ENCODE results near the gene MAP7D3.

DNA sequence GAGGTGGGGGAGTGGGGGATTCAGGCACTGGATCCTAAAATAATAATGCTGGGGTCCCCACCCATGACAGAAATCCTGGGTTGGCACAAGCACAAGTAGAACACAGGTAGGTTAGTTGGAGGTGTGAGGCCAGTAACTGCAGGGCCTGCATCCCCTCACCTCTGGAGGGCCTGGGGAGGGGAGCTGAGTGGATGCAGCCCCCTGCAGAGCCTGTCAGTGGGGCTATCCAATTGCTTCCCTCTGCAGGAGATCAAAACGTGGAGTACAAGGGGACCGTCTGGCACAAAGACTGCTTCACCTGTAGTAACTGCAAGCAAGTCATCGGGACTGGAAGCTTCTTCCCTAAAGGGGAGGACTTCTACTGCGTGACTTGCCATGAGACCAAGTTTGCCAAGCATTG lies 43.7 kb downstream of the MAP7D3 start:
- TF ChIP-seq, protein P1, sequence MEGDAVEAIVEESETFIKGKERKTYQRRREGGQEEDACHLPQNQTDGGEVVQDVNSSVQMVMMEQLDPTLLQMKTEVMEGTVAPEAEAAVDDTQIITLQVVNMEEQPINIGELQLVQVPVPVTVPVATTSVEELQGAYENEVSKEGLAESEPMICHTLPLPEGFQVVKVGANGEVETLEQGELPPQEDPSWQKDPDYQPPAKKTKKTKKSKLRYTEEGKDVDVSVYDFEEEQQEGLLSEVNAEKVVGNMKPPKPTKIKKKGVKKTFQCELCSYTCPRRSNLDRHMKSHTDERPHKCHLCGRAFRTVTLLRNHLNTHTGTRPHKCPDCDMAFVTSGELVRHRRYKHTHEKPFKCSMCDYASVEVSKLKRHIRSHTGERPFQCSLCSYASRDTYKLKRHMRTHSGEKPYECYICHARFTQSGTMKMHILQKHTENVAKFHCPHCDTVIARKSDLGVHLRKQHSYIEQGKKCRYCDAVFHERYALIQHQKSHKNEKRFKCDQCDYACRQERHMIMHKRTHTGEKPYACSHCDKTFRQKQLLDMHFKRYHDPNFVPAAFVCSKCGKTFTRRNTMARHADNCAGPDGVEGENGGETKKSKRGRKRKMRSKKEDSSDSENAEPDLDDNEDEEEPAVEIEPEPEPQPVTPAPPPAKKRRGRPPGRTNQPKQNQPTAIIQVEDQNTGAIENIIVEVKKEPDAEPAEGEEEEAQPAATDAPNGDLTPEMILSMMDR (IDR thresholded peaks at IDR 0.05; ENCODE audit: control extremely low read depth in 1 of 3, insufficient read depth in 1 of 3, low read depth in 1 of 3, low read length in 3 of 3): no peak
- TF ChIP-seq POLR2A (IDR thresholded peaks at IDR 0.05; ENCODE audit: control extremely low read depth in 1 of 2, low read depth in 2 of 2, low read length in 2 of 2): no peak
- no peak for TF ChIP-seq EZH2 (IDR thresholded peaks at IDR 0.05; ENCODE audit: low read depth, low read length, severe bottlenecking)
- TF ChIP-seq RAD21 (IDR thresholded peaks at IDR 0.05 in 1 of 2, conservative IDR thresholded peaks at IDR 0.05 in 1 of 2; ENCODE audit: low read depth in 2 of 2, low read length in 2 of 2): no peak
- TF ChIP-seq POU5F1 (IDR thresholded peaks at IDR 0.05; ENCODE audit: low read depth, low read length): no peak
- TF ChIP-seq EP300 (IDR thresholded peaks at IDR 0.05; ENCODE audit: borderline replicate concordance in 1 of 2, low read depth in 2 of 2, low read length in 2 of 2): no peak
- TF ChIP-seq, protein P2, sequence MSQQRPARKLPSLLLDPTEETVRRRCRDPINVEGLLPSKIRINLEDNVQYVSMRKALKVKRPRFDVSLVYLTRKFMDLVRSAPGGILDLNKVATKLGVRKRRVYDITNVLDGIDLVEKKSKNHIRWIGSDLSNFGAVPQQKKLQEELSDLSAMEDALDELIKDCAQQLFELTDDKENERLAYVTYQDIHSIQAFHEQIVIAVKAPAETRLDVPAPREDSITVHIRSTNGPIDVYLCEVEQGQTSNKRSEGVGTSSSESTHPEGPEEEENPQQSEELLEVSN (IDR thresholded peaks at IDR 0.05): no peak
- TF ChIP-seq RFX5 (IDR thresholded peaks at IDR 0.05; ENCODE audit: borderline replicate concordance, low read depth, low read length): no peak
- TF ChIP-seq CEBPB (IDR thresholded peaks at IDR 0.05; ENCODE audit: low read depth, low read length): no peak
- no peak for TF ChIP-seq POLR2AphosphoS5 (IDR thresholded peaks at IDR 0.05; ENCODE audit: low read depth, low read length)
